H54 (cell line): ENCODE measurements around the gene COL25A1.
"Not testable (repeated sequence)": the region's sequence is repeated elsewhere in the genome, so short reads cannot be mapped to it uniquely, and the experiment has no call there.

Experiments
- DNase-seq: peaks from one replicate; pipeline ENCODE4 v3.0.0; 2011; ENCODE audit warnings: low spot score, mixed read lengths; ENCODE audit not compliant: insufficient read length
- FAIRE-seq: peaks from 3 replicates; lab custom pipeline; 2011; peaks lifted over from hg19 to GRCh38; lab: Jason Lieb, UNC
- POLR2A ChIP-seq: IDR thresholded peaks from 2 replicates; pipeline ENCODE4 v1.6.1; 2011; ENCODE audit warnings: low read depth, mild to moderate bottlenecking, low read length

Gene COL25A1

GRCh38 chr4:109014593-109015412 is 287.7 kb downstream of the COL25A1 start:
- no peak for TF ChIP-seq POLR2A
- FAIRE-seq (no peak), DNase-seq (no peak)

DNA sequence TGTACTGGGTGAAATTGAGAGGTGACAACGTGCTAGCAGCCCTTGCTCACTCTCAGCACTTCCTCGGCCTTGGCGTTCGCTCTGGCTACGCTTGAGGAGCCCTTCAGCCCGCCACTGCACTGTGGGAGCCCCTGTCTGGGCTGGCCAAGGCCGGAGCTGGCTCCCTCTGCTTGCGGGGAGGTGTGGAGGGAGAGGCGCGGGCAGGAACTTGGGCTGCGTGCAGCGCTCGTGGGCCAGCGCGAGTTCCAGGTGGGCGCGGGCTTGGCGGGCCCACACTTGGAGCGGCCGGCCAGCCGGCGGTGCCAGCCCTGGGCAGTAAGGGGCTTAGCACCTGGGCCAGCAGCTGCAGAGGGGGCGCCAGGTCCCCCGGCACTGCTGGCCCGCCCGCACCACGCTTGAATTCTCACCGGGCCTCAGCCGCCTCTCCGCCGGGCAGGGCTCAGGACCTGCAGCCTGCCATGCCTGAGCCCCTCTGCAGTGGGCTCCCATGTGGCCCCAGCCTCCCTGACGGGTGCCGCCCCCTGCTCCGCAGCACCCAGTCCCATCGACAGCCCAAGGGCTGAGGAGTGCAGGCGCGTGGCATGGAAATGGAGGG is 290.1 kb downstream of the COL25A1 start:
- FAIRE-seq (no peak), DNase-seq (no peak)
- TF ChIP-seq POLR2A: no peak

DNA sequence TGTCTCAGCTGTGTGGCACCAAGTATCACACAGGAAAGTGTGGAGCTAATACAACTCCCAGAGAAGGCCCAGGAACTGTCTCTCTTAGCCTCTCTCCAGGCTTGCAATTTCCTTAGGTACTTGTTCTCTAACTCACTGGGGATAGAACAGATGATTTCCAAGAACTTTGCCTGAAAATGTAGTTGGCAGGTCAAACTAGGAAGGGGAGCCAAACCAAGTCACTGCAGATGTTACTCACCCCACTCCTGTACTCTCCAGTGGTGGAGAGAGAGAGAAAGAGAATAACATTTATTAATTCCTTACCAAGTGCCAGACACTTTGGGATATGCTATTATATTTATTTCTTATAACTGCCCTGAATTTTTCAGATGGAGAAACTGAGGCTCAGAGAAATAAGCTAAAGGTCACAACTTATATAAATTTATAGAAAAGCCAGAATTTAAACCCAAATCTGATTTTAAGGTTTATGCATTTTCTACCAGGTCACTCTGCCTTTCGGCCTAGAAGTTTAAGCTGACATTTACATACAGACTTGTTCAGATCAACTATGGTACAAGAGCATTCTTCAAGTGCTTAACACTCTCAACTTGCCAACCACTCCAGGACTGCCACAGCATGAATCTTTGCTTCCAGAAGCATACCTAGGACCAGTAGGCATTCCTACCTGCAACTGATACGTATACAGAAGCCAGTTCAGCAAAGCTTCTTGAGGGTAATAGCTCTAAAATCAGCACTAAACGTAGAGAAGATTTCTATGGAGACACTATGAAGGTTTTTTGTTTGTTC is 291.0 kb downstream of the COL25A1 start:
- DNase-seq (no peak), FAIRE-seq (no peak)
- no peak for TF ChIP-seq POLR2A

GRCh38 chr4:109010521-109010920 is 291.9 kb downstream of the COL25A1 start:
- no peak for FAIRE-seq

GRCh38 chr4:109009909-109010308 is 292.5 kb downstream of the COL25A1 start:
- no peak for FAIRE-seq
- no peak for DNase-seq
- no peak for TF ChIP-seq POLR2A

More at GRCh38 chr4:109010521-109010920, 291.9 kb downstream of the COL25A1 start:
- DNase-seq: no peak
- TF ChIP-seq POLR2A: no peak

DNA sequence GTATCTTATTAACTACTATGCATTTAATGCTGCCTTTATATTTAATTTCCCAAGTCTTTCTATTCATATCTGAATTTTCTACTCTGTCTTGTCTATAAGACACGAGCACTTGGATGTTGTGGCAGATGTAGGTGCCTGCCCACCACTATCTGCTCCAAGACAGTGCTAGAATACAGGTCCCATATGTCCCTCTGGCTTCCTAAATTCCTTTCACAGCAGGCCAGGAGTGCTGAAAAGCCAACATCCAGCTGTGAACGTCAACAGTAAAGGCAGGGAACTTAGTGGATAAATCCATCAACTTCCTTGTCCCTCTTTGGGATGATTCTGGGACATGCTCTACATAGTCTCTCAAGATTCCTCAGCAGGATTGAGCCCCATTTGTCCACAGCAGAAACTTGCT is 294.5 kb downstream of the COL25A1 start:
- FAIRE-seq: no peak
- DNase-seq: no peak
- no peak for TF ChIP-seq POLR2A

- no peak for TF ChIP-seq POLR2A
- no peak for FAIRE-seq
- no peak for DNase-seq
Observed at GRCh38 chr4:109005523-109005922, 296.9 kb downstream of the COL25A1 start.

GRCh38 chr4:109004418-109004817 is 298.0 kb downstream of the COL25A1 start:
- DNase-seq (no peak), FAIRE-seq (no peak)
- TF ChIP-seq POLR2A: no peak

- DNase-seq (no peak), FAIRE-seq (no peak)
- TF ChIP-seq POLR2A: no peak
Observed at GRCh38 chr4:109003964-109004363, 298.5 kb downstream of the COL25A1 start.

DNA sequence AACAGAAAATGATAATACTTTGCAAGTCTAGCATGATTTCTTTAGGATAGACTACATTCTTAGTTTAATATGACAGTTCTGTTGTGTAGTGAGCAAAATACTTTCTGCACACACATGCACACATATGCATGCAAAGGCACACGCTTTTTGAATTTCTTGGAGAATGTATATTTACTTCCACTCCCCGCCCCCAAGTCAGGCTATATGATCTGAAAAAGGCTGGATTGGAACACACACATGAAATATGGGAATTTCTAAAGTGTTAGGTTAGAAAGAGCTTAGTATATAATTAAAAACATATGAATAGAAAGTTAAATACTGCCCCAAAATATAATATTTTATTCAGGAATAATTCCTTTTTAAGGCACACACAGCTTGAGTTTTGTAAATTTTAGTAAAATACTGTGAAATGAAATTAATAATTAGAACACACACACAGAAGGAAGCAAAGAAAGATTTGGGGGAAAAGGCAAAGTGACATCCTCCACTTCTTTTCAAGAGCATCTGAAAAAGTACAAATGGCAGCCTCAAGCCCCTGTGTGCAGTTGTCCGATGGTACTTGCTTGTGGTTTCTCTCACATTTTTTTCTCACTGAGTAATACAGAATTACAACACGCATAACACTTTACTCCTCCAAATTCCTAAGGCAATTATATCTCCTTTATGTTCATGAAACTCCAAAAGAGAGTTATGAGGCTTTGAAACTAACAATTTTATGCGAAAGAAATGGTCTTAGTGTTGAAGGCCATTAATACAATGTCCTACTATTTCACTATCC is 310.7 kb downstream of the COL25A1 start:
- TF ChIP-seq POLR2A: no peak
- no peak for FAIRE-seq
- DNase-seq: no peak

- FAIRE-seq (no peak), DNase-seq (no peak)
- TF ChIP-seq POLR2A: no peak
Observed at GRCh38 chr4:108988464-108989195, 313.8 kb downstream of the COL25A1 start.

DNA sequence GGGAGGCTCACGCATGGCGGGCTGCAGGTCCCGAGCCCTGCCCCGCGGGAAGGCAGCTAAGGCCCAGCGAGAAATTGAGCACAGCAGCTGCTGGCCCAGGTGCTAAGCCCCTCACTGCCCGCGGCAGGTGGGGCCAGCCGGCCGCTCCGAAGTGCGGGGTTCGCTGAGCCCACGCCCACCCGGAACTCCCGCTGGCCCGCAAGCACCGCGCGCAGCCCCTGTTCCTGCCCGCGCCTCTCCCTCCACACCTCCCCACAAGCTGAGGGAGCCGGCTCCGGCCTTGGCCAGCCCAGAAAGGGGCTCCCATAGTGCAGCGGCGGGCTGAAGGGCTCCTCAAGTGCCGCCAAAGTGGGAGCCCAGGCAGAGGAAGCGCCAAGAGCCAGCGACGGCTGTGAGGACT is 318.0 kb downstream of the COL25A1 start:
- not testable (repeated sequence) for FAIRE-seq, DNase-seq
